ENCODE results near the gene ZNF692. TPM values are rescaled to one million over a fixed set of nuclear protein-coding genes. Genes with fewer than 3 reads are reported as not detected.

Gene ZNF692
- total RNA-seq, 1 donor from 2014 or later, result 60.2 TPM

DNA sequence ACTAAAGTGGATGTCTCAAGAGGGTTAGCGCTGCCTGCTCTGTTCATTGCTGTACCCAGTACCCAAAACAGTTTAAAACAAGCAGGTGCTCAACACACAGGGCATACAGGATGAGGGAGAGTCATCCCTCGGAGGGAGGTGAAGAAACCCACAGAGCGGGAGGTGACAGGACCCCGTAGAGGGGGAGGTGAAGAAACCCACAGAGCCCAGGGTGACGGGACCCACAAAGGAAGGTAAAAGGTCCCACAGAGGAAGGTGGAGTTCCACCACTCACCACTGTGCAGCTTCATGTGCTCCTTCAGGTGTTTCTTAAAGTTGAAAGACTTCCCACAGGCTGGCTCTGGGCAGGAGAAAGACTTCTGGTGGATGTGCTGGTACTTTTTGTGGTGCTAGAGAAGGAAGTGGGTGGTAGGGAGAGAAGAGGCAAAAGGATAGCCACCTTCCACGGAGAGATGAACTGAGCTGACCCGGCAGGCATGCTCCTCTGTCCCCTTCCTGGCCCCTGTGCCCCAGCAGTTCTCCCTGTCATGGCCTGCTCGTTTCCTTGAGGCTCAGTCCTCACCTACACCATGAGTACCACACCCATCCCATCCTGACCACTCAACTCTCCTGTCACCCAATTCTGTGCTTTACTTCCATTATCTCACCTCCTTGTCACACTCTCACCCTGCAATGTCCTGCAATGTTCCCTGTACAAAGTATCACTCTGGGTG lies 5.1 kb downstream of the ZNF692 start:
- no peak for DNase-seq
- Mint-ChIP-seq H3K9me3 (ENCODE audit: unreplicated experiment) (peaks cover 10% of the 10 kb centered on the region), H3K27ac (ENCODE audit: unreplicated experiment) (no peak overlapping the region), H3K27me3 (ENCODE audit: unreplicated experiment) (peaks cover 10% of the 10 kb centered on the region), H3K36me3 (ENCODE audit: unreplicated experiment) (peaks cover 10% of the 10 kb centered on the region), H3K4me1 (ENCODE audit: low read depth, unreplicated experiment) (no peaks in the 10 kb centered on the region), H3K4me3 (ENCODE audit: unreplicated experiment) (no peak overlapping the region)
- TF ChIP-seq CTCF (IDR thresholded peaks at IDR 0.05; ENCODE audit: partially characterized antibody, unreplicated experiment), result no peak

DNA sequence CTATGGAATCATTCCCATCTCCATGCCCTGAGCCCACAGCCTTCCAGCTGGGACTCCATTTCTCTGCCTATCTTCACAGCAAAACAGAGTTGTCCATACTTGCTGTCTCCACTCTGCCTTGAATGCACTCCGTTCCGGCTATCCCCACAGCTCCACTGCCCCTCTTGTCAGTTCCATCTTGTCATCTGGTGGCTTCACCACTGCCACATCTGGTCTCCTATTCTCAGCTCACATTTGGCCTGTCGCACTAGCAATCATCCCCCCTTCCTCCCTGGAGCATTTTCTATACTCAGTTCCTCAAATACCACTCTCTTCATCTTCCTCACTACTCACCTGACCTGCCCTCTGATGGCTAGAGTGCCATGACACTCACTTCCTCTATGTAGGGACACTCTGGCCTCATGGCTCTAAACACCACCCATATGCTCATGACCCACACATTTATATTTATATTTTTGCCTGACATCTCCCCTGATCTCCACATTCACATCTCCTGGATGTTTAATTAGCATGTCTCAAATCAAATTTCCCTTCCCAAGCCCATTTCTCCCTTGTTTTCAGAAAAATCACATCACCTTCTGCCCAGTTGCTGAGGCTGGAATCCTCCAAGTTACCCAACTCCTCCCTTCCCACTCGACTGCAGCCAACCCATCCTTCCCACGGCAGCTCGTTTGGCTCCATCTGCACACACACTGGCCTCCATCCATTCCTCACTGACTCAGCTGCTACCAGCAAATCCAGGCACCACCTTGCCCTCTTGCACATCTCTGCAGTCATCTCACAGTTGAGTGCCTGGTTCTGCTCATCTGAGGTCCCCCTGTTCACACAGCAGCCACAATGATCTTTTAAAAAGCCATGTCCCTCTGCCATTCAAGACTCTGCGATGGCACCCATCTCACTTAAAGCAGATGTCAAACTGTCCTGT lies 6.1 kb downstream of the ZNF692 start:
- TF ChIP-seq CTCF (IDR thresholded peaks at IDR 0.05; ENCODE audit: partially characterized antibody, unreplicated experiment), result no peak
- H3K9me3 Mint-ChIP-seq (ENCODE audit: unreplicated experiment), result peaks cover 6% of the 10 kb centered on the region
- H3K27ac Mint-ChIP-seq (ENCODE audit: unreplicated experiment), result no peak overlapping the region
- H3K4me3 Mint-ChIP-seq (ENCODE audit: unreplicated experiment), result no peak overlapping the region
- H3K36me3 Mint-ChIP-seq (ENCODE audit: unreplicated experiment), result peaks cover 13% of the 10 kb centered on the region
- DNase-seq, result no peak
- H3K27me3 Mint-ChIP-seq (ENCODE audit: unreplicated experiment), result peaks cover 4% of the 10 kb centered on the region
- no peaks in the 10 kb centered on the region for H3K4me1 Mint-ChIP-seq (ENCODE audit: low read depth, unreplicated experiment)

- Mint-ChIP-seq H3K4me1 (ENCODE audit: low read depth, unreplicated experiment) (no peaks in the 10 kb centered on the region), H3K4me3 (ENCODE audit: unreplicated experiment) (no peak overlapping the region), H3K36me3 (ENCODE audit: unreplicated experiment) (peaks cover 13% of the 10 kb centered on the region), H3K27me3 (ENCODE audit: unreplicated experiment) (peaks cover 10% of the 10 kb centered on the region), H3K9me3 (ENCODE audit: unreplicated experiment) (peaks cover 5% of the 10 kb centered on the region), H3K27ac (ENCODE audit: unreplicated experiment) (no peak overlapping the region)
- no peak for DNase-seq
- no peak for TF ChIP-seq CTCF (IDR thresholded peaks at IDR 0.05; ENCODE audit: partially characterized antibody, unreplicated experiment)
Measured at GRCh38 chr1:248851390-248851789, 7.5 kb downstream of the ZNF692 start.

DNA sequence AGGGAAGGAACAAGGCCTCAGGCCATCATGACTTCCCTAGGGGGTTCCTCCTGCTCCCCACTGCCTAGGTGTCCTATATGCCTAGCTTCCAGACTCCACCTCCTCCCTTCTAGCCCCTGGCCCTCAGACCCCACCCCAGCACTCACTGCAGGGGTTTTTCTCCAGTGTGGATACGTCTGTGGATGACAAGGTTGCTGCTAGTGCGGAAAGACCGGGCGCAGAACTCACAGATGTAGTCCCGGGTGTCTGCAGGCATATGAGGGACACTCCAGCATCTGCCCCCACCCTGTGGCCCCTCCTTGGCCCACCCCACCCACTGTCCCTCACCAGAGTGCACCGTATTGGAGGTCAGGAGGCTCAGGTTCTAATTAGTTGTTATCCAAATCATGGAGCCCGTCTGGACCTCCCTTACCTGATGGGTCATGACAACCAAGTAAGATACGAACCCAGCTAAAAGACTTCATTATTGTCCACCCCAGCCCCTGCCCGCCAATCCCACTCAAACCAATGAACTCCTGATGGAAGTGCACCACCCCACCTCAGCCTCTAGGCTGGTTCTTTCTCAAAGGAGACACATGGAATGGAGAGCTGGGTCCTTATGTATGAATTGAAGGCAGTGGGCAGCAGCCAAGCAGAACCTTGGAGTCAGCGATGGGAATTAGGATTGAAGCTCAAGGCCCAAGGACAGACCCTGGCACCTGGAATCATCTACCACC lies 8.2 kb downstream of the ZNF692 start:
- peaks cover 2% of the 10 kb centered on the region for H3K9me3 Mint-ChIP-seq (ENCODE audit: unreplicated experiment)
- TF ChIP-seq CTCF (IDR thresholded peaks at IDR 0.05; ENCODE audit: partially characterized antibody, unreplicated experiment), result no peak
- H3K4me3 Mint-ChIP-seq (ENCODE audit: unreplicated experiment), result no peak overlapping the region
- no peaks in the 10 kb centered on the region for H3K4me1 Mint-ChIP-seq (ENCODE audit: low read depth, unreplicated experiment)
- H3K27me3 Mint-ChIP-seq (ENCODE audit: unreplicated experiment), result peaks cover 10% of the 10 kb centered on the region
- peaks cover 13% of the 10 kb centered on the region for H3K36me3 Mint-ChIP-seq (ENCODE audit: unreplicated experiment)
- no peak overlapping the region for H3K27ac Mint-ChIP-seq (ENCODE audit: unreplicated experiment)
- DNase-seq, result no peak

Data from glutamatergic neuron (in vitro differentiated cells).